Lower leg skin (tissue), 3 donors: ENCODE data around the gene MAST4.

Source experiments
- POLR2A ChIP-seq, 2 donors: fragments of 450-650 bp; IDR thresholded peaks; one replicate each; pipeline ENCODE4 v1.6.1; 2016 to 2017; ENCODE audit warnings: antibody characterized with exemption in 2 of 2, mild to moderate bottlenecking in 1 of 2, moderate library complexity in 1 of 2
- TF ChIP-seq, protein P1 (sequence below), 3 donors: fragments of 450-650 bp; IDR thresholded peaks; one replicate each; pipeline ENCODE4 v1.5.1; 2016; ENCODE audit warnings: antibody characterized with exemption in 3 of 3, mild to moderate bottlenecking in 3 of 3, moderate library complexity in 2 of 3

DNA sequence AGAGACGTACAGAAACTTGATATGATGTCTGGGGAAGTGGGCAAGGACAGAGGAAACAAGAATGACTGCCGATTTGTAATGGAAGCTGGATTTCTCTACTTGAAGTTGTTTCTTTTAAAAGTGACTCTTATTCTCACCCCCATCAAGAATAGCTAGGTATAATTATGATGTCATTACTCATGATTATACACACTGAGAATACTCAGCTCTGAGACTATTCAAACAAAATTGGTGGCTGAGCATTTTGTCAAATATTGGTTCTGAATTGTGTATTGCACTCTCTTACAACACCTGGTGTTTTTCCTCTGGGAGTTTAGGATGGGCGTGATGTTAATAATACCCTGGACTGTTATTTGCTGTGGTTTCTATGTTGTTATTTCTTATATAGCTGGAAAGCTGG lies 46.3 kb downstream of the MAST4 start:
- TF ChIP-seq, protein P1, sequence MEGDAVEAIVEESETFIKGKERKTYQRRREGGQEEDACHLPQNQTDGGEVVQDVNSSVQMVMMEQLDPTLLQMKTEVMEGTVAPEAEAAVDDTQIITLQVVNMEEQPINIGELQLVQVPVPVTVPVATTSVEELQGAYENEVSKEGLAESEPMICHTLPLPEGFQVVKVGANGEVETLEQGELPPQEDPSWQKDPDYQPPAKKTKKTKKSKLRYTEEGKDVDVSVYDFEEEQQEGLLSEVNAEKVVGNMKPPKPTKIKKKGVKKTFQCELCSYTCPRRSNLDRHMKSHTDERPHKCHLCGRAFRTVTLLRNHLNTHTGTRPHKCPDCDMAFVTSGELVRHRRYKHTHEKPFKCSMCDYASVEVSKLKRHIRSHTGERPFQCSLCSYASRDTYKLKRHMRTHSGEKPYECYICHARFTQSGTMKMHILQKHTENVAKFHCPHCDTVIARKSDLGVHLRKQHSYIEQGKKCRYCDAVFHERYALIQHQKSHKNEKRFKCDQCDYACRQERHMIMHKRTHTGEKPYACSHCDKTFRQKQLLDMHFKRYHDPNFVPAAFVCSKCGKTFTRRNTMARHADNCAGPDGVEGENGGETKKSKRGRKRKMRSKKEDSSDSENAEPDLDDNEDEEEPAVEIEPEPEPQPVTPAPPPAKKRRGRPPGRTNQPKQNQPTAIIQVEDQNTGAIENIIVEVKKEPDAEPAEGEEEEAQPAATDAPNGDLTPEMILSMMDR (IDR thresholded peaks at IDR 0.05) = no peak
- no peak for TF ChIP-seq POLR2A (IDR thresholded peaks at IDR 0.05)
